Upper lobe of left lung (tissue), 4 donors: ENCODE data around the gene RGS8.

Experiments used
- CTCF ChIP-seq, 6 experiments: fragments of 450-650 bp in 4 of 6; fragments of 200-600 bp in 2 of 6; sonication (generic) in 2 of 6; IDR thresholded peaks; one replicate each; pipeline ENCODE4 v1.5.1; 2016 to 2019; ENCODE audit warnings: antibody characterized with exemption in 6 of 6
- POLR2AphosphoS5 ChIP-seq, 2 donors: sonication (generic); formaldehyde crosslinking; IDR thresholded peaks; one replicate each; pipeline ENCODE4 v1.5.1; 2017; ENCODE audit warnings: antibody characterized with exemption in 2 of 2

GRCh38 chr1:182687361-182687760 lies 3.0 kb upstream of the RGS8 start:
- TF ChIP-seq POLR2AphosphoS5 (IDR thresholded peaks at IDR 0.05), result no peak
- no peak for TF ChIP-seq CTCF (IDR thresholded peaks at IDR 0.05)
